ENCODE data around the gene GRN.

DNA sequence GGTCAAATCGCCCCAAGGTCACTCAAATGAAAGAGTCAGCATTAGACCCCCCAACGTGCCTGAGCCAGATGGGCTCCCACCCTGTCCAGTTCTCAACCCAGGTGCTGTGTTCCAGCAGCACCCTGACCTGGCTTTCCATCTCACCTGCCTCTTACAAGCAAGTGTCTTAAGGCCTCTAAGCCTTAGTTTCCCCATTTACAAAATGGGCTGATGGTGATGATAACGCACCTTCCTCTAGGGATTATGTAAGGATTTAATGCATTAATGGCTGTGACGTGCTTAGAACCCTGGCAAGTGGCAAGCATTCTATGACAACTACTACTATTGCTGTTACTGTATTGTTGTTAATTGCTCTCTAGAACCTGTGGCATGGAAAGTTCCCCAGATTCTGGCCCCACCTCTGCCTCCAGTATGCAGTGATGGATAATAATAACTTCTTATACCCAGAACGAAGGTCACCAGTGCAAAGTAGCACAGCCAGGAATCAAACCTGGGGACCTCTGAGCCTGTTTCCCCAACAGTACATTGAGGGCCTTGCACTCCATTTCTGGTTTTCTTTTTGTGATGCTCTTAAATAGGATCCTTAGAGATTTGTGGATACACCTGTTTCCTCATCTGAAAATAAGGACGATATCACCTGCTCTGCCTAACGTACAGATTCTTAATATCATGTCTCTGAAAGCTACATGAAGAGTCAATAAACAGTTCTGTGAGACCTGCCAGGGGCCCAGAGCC, 17.2 kb upstream of the GRN start:
- TF ChIP-seq JUND (IDR thresholded peaks at IDR 0.05; ENCODE audit: low read length) (no peak), CTCF (IDR thresholded peaks at IDR 0.05; ENCODE audit: control extremely low read depth in 1 of 3, insufficient read depth in 1 of 3, low read depth in 1 of 3, low read length in 3 of 3) (no peak), RFX5 (IDR thresholded peaks at IDR 0.05; ENCODE audit: borderline replicate concordance, low read depth, low read length) (no peak), ATF2 (IDR thresholded peaks at IDR 0.05; ENCODE audit: low read length) (no peak), YY1 (IDR thresholded peaks at IDR 0.05; ENCODE audit: low read depth, low read length) (no peak), POLR2A (IDR thresholded peaks at IDR 0.05; ENCODE audit: control extremely low read depth in 1 of 2, low read depth in 2 of 2, low read length in 2 of 2) (no peak), RAD21 (IDR thresholded peaks at IDR 0.05 in 1 of 2, conservative IDR thresholded peaks at IDR 0.05 in 1 of 2; ENCODE audit: low read depth in 2 of 2, low read length in 2 of 2) (no peak), JUN (IDR thresholded peaks at IDR 0.05; ENCODE audit: low read depth, low read length) (no peak), CEBPB (IDR thresholded peaks at IDR 0.05; ENCODE audit: low read depth, low read length) (no peak), EP300 (IDR thresholded peaks at IDR 0.05; ENCODE audit: borderline replicate concordance in 1 of 2, low read depth in 2 of 2, low read length in 2 of 2) (no peak)
- TF ChIP-seq, protein P1, sequence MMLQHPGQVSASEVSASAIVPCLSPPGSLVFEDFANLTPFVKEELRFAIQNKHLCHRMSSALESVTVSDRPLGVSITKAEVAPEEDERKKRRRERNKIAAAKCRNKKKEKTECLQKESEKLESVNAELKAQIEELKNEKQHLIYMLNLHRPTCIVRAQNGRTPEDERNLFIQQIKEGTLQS (IDR thresholded peaks at IDR 0.05; ENCODE audit: insufficient read depth, low read depth, low read length), result no peak
